Activated B cell treated with CpG ODN at 0.5 μM for 24 hours (primary cell): ENCODE results near the gene CYBA. TPM values are rescaled to one million over a fixed set of nuclear protein-coding genes. Genes with fewer than 3 reads are reported as not detected.

Experiments used
- ATAC-seq: fragments of 200-7000 bp; cut with Tn5 transposase; one replicate; pipeline ENCODE4 v1.10.0; 2021; ENCODE audit warnings: low read depth, mild to moderate bottlenecking, moderate library complexity
- CTCF ChIA-PET: fragments of 350-600 bp; sonication (Branson Sonifier 250); formaldehyde crosslinking; loops from one replicate; lab custom pipeline; 2021; ENCODE audit warnings: antibody characterized with exemption; lab: Charles Lee
- POLR2A ChIA-PET: fragments of 350-600 bp; sonication (Branson Sonifier 250); formaldehyde crosslinking; loops from one replicate; lab custom pipeline; 2021; ENCODE audit warnings: antibody characterized with exemption; lab: Charles Lee
- DNase-seq: peaks from one replicate; pipeline ENCODE4 v3.0.0; 2022
- H3K27ac Mint-ChIP-seq: one replicate; pipeline ENCODE4 v1.8.0; 2020; ENCODE audit warnings: mixed read lengths
- H3K27me3 Mint-ChIP-seq: one replicate; pipeline ENCODE4 v1.8.0; 2021; ENCODE audit warnings: mixed read lengths
- H3K36me3 Mint-ChIP-seq: one replicate; pipeline ENCODE4 v1.8.0; 2021; ENCODE audit warnings: low read depth, mixed read lengths
- H3K4me1 Mint-ChIP-seq: one replicate; pipeline ENCODE4 v1.8.0; 2021; ENCODE audit warnings: mixed read lengths
- H3K4me3 Mint-ChIP-seq: one replicate; pipeline ENCODE4 v1.8.0; 2020; ENCODE audit warnings: mild to moderate bottlenecking, mixed read lengths
- H3K9me3 Mint-ChIP-seq: one replicate; pipeline ENCODE4 v1.8.0; 2020; ENCODE audit warnings: mixed read lengths
- CTCF ChIP-seq: fragments of 200-600 bp; IDR thresholded peaks from one replicate; pipeline ENCODE4 v1.8.0; 2022; ENCODE audit warnings: antibody characterized with exemption, mild to moderate bottlenecking
- intact Hi-C: fragments of 100-400 bp; cut with micrococcal nuclease; formaldehyde crosslinking; loops from one replicate; pipeline ENCODE4 v1.15.1; 2024
- total RNA-seq: library from RNA; stranded (reverse); gene quantifications from 2 replicates; pipeline ENCODE4 v1.2.3, GENCODE V29; 2022

The CYBA gene
- total RNA-seq, 1 donor from 2014 or later, result 456 TPM

GRCh38 chr16:88634141-88634993 lies 16.5 kb downstream of the CYBA start:
- ATAC-seq, result peak; percentile 61

GRCh38 chr16:88633684-88634140 lies 17.1 kb downstream of the CYBA start:
- DNase-seq, result peak; percentile 64
- no peaks in the 10 kb centered on the region for H3K27me3 Mint-ChIP-seq
- ATAC-seq, result peak; percentile 54
- POLR2A ChIA-PET, result interaction anchor here (0.5 to 2.3 kb wide), 13 partner anchors 8 to 163 kb away, joined by 3 to 14 read pairs (median 5); partner anchors contain the start of genes CYBA, MVD and ZC3H18
- intact Hi-C loops, result loop anchor here (1.0 to 10.0 kb wide), 9 partner anchors 18 to 1249 kb away; partner anchors contain the start of genes CTU2, CYBA, FBXO31 and MVD
- H3K4me1 Mint-ChIP-seq, result peaks cover 46% of the 10 kb centered on the region
- peak overlapping the region; percentile 71 for H3K27ac Mint-ChIP-seq
- peaks cover 23% of the 10 kb centered on the region for H3K36me3 Mint-ChIP-seq
- H3K4me3 Mint-ChIP-seq, result peak overlapping the region; percentile 76
- CTCF ChIA-PET, result interaction anchor here (1.0 to 1.7 kb wide), 5 partner anchors 10 to 104 kb away, joined by 3 to 6 read pairs (median 4); no protein-coding TSS in a partner anchor
- no peak for TF ChIP-seq CTCF
- H3K9me3 Mint-ChIP-seq, result no peaks in the 10 kb centered on the region

More at GRCh38 chr16:88634141-88634993, 16.5 kb downstream of the CYBA start:
- Mint-ChIP-seq H3K4me1 (peaks cover 52% of the 10 kb centered on the region), H3K9me3 (no peaks in the 10 kb centered on the region), H3K36me3 (peaks cover 21% of the 10 kb centered on the region), H3K27ac (peak overlapping the region; percentile 71), H3K4me3 (peak overlapping the region; percentile 76), H3K27me3 (no peaks in the 10 kb centered on the region)
- ChIA-PET POLR2A (interaction anchor here (1.0 to 2.3 kb wide), 4 partner anchors 15 to 64 kb away, joined by 3 to 14 read pairs (median 10); partner anchors contain the start of genes MVD and ZC3H18), CTCF (interaction anchor here (1.0 to 1.7 kb wide), 4 partner anchors 10 to 51 kb away, joined by 3 to 6 read pairs (median 4); no protein-coding TSS in a partner anchor)
- TF ChIP-seq CTCF, result no peak
- intact Hi-C loops, result loop anchor here (1.0 to 10.0 kb wide), 9 partner anchors 17 to 1250 kb away; partner anchors contain the start of genes CTU2, CYBA, FBXO31 and MVD
- peak; percentile 71 for DNase-seq

- TF ChIP-seq CTCF, result no peak
- DNase-seq (no peak), ATAC-seq (no peak)
- POLR2A ChIA-PET, result interaction anchor here (1.2 to 2.3 kb wide), 4 partner anchors 9 to 68 kb away, joined by 3 to 14 read pairs (median 6); partner anchors contain the start of gene ZC3H18
- Mint-ChIP-seq H3K27me3 (no peaks in the 10 kb centered on the region), H3K9me3 (no peaks in the 10 kb centered on the region), H3K27ac (no peak overlapping the region), H3K36me3 (peaks cover 31% of the 10 kb centered on the region), H3K4me1 (peaks cover 35% of the 10 kb centered on the region), H3K4me3 (no peak overlapping the region)
- CTCF ChIA-PET, result interaction anchor here (1.3 to 1.7 kb wide), 3 partner anchors 11 to 105 kb away, joined by 3 to 6 read pairs (median 4); no protein-coding TSS in a partner anchor
- intact Hi-C loops, result loop anchor here (10.0 kb wide), 3 partner anchors 152 to 1248 kb away; partner anchors contain the start of genes FBXO31, PIEZO1 and ZNF778
Measured at GRCh38 chr16:88632587-88632930, 18.3 kb downstream of the CYBA start.

- DNase-seq (no peak), ATAC-seq (no peak)
- Mint-ChIP-seq H3K27me3 (no peaks in the 10 kb centered on the region), H3K36me3 (peaks cover 36% of the 10 kb centered on the region), H3K4me1 (peaks cover 29% of the 10 kb centered on the region), H3K9me3 (no peaks in the 10 kb centered on the region), H3K4me3 (no peak overlapping the region), H3K27ac (no peak overlapping the region)
- ChIA-PET POLR2A (interaction anchor here (1.3 to 2.3 kb wide), 4 partner anchors 17 to 69 kb away, joined by 3 to 14 read pairs (median 6); partner anchors contain the start of gene ZC3H18), CTCF (interaction anchor here (0.9 to 1.7 kb wide), 2 partner anchors 12 to 22 kb away, joined by 3 to 4 read pairs; no protein-coding TSS in a partner anchor)
- TF ChIP-seq CTCF, result no peak
- intact Hi-C loops, result loop anchor here (10.0 kb wide), 3 partner anchors 153 to 1247 kb away; partner anchors contain the start of genes FBXO31, PIEZO1 and ZNF778
Measured at GRCh38 chr16:88631920-88632586, 18.8 kb downstream of the CYBA start.
